Activated CD8-positive, alpha-beta memory T cell treated with anti-CD3 and anti-CD28 coated beads for 36 hours (primary cell): Measurements from ENCODE around the gene SNAI1. TPM values are rescaled to one million over a fixed set of nuclear protein-coding genes. Genes with fewer than 3 reads are reported as not detected.

Experiments
- CTCF ChIA-PET: fragments of 350-600 bp; sonication (Branson Sonifier 250); formaldehyde crosslinking; loops from one replicate; lab custom pipeline; 2021; ENCODE audit warnings: antibody characterized with exemption; lab: Charles Lee
- POLR2A ChIA-PET: fragments of 350-600 bp; sonication (Branson Sonifier 250); formaldehyde crosslinking; loops from one replicate; lab custom pipeline; 2021; ENCODE audit warnings: antibody characterized with exemption; lab: Charles Lee
- total RNA-seq, 2 experiments: library from RNA; stranded (reverse); gene quantifications; one replicate each; pipeline ENCODE4 v1.2.3, GENCODE V29; 2021

SNAI1 gene
- total RNA-seq, result under 1 TPM; 0.40 to 0.52 TPM

DNA sequence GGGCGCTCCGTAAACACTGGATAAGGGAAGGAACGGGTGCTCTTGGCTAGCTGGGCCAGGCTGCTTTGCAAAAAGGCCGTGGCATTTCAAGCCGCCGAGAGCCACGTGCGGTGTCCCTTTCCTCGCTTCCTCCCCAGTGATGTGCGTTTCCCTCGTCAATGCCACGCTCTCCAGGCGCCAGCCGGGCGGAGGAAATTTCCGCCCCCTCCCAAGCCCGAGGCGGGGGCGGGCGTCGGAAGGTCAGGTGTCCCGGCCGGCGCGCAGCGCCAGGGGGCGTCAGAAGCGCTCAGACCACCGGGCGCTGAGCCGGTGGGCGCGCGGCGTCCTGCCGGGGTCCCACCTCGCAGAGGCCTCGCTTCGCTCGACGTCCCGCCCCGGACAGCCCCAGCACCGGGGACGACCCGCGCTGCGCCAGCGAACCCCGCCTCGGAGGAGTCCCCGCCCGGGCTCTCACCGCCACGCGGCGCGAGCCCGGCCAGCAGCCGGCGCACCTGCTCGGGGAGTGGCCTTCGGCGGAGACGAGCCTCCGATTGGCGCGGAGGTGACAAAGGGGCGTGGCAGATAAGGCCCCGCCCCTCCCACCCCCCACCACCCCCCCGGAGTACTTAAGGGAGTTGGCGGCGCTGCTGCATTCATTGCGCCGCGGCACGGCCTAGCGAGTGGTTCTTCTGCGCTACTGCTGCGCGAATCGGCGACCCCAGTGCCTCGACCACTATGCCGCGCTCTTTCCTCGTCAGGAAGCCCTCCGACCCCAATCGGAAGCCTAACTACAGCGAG is at the start of gene SNAI1:
Gene SNAI1 (plus strand): TSS at position 635 of the 777 bp plus-strand sequence. CDS start 80 bp downstream, at position 715.
- ChIA-PET CTCF (interaction anchor here (0.7 to 12.2 kb wide), 5 partner anchors 12 to 187 kb away, joined by 3 to 246 read pairs (median 4); no protein-coding TSS in a partner anchor), POLR2A (no interaction called here)

DNA sequence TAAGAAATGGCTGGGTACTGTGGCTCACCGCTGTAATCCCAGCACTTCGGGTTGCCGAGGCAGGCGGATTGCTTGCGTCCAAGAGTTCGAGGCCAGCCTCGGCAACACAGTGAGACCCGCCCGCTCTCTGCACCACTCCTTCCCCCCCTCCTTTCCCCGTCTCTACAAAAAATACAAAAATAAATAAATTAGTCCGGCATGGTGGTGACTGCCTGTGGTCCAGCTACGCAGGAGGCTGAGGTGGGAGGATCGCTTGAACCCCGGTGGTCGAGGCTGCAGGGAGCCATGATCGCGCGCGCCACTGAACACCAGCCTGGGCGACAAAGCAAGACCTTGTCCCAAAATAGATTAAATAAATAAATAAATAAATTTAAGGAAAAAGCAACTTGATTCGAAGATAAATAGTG is 47.0 kb upstream of the SNAI1 start:
- POLR2A ChIA-PET, result interaction anchor here (0.6 to 2.4 kb wide), 4 partner anchors 12 to 359 kb away, joined by 9 to 28 read pairs (median 11); no protein-coding TSS in a partner anchor

GRCh38 chr20:49936153-49937026 is 46.4 kb upstream of the SNAI1 start, which contains the start of gene RNF114:
Gene RNF114 (plus strand): TSS chr20:49936397. CDS start chr20:49936413, 16 bp downstream.
- POLR2A ChIA-PET, result interaction anchor here (0.6 to 2.4 kb wide), 2 partner anchors 11 to 20 kb away, joined by 10 to 28 read pairs; no protein-coding TSS in a partner anchor

More for the DNA sequence above, 47.0 kb upstream of the SNAI1 start:
- CTCF ChIA-PET, result interaction anchor here (0.6 to 2.0 kb wide), 6 partner anchors 15 to 653 kb away, joined by 3 to 5 read pairs (median 4); no protein-coding TSS in a partner anchor

GRCh38 chr20:49937027-49937929 is 45.5 kb upstream of the SNAI1 start:
- ChIA-PET POLR2A (interaction anchor here (0.5 kb wide), 1 partner anchor 21 kb away, joined by 3 read pairs; no protein-coding TSS in a partner anchor), CTCF (interaction anchor here (1.3 to 1.6 kb wide), 4 partner anchors 9 to 200 kb away, joined by 3 to 5 read pairs (median 4); no protein-coding TSS in a partner anchor)

More at GRCh38 chr20:49936153-49937026, 46.4 kb upstream of the SNAI1 start, which contains the start of gene RNF114:
- CTCF ChIA-PET, result interaction anchor here (0.8 to 2.0 kb wide), 7 partner anchors 9 to 201 kb away, joined by 3 to 5 read pairs (median 4); no protein-coding TSS in a partner anchor

GRCh38 chr20:49938173-49939163 is 44.3 kb upstream of the SNAI1 start:
- POLR2A ChIA-PET, result interaction anchor here (0.5 to 0.8 kb wide), 2 partner anchors 13 to 22 kb away, joined by 3 read pairs; no protein-coding TSS in a partner anchor
- CTCF ChIA-PET, result interaction anchor here (1.3 to 1.6 kb wide), 3 partner anchors 14 to 327 kb away, joined by 3 to 4 read pairs (median 3); no protein-coding TSS in a partner anchor

GRCh38 chr20:49941456-49941855 is 41.3 kb upstream of the SNAI1 start:
- CTCF ChIA-PET, result interaction anchor here (1.4 kb wide), 1 partner anchor 38 kb away, joined by 4 read pairs; no protein-coding TSS in a partner anchor
- POLR2A ChIA-PET, result no interaction called here

DNA sequence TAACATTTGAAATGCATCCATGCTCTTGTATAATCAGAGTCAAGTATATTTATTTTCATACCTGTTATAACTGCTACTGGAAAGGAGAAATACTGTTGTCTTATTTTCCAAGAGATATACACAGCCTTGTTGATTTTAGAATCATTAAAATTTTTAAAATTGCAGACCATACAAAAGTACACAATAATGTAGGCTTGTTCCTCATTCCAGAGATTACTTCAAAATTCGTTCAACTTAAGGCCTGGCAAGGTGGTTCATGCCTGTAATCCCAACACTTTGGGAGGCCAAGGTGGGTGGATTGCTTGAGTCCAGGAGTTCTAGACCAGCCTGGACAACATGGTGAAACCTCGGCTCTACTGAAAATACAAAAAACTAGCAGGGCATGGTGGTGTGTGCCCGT is 40.5 kb upstream of the SNAI1 start:
- ChIA-PET CTCF (interaction anchor here (1.3 kb wide), 1 partner anchor 37 kb away, joined by 5 read pairs; no protein-coding TSS in a partner anchor), POLR2A (no interaction called here)

DNA sequence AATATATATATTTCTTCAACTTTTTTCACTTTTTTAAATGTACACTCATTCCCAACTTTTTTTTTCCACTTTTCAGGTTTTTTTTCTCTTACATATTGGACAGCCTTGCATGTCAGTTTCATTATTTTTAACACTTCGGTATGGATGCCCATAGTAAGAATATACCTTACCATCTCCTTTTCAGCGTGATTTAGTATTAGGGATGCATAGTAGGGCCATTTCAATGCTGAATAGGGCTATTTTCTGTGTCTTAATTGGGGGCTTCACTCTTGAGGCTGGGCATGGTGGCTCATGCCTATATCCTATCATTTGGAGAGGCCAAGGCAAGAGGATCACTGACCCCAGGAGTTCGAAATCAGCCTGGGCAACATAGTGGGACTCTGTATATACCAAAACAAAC is 39.8 kb upstream of the SNAI1 start:
- ChIA-PET POLR2A (interaction anchor here (0.6 kb wide), 1 partner anchor 168 kb away, joined by 10 read pairs; no protein-coding TSS in a partner anchor), CTCF (interaction anchor here (0.6 to 1.8 kb wide), 4 partner anchors 36 to 731 kb away, joined by 3 to 5 read pairs (median 4); no protein-coding TSS in a partner anchor)

- POLR2A ChIA-PET, result no interaction called here
- CTCF ChIA-PET, result no interaction called here
Observed at GRCh38 chr20:49945306-49945700, 37.5 kb upstream of the SNAI1 start.

- ChIA-PET POLR2A (no interaction called here), CTCF (interaction anchor here (1.0 kb wide), 1 partner anchor 33 kb away, joined by 3 read pairs; no protein-coding TSS in a partner anchor)
Observed at GRCh38 chr20:49945701-49946477, 36.9 kb upstream of the SNAI1 start.

GRCh38 chr20:49948178-49948577 is 34.6 kb upstream of the SNAI1 start:
- POLR2A ChIA-PET, result interaction anchor here (1.0 kb wide), 1 partner anchor 12 kb away, joined by 10 read pairs; the partner anchor contains the start of gene RNF114

GRCh38 chr20:49948809-49949507 is 33.8 kb upstream of the SNAI1 start:
- ChIA-PET CTCF (interaction anchor here (1.0 kb wide), 1 partner anchor 30 kb away, joined by 3 read pairs; no protein-coding TSS in a partner anchor), POLR2A (no interaction called here)

More at GRCh38 chr20:49948178-49948577, 34.6 kb upstream of the SNAI1 start:
- CTCF ChIA-PET, result interaction anchor here (0.6 kb wide), 2 partner anchors 594 to 727 kb away, joined by 3 to 4 read pairs; no protein-coding TSS in a partner anchor

- CTCF ChIA-PET, result interaction anchor here (1.1 to 1.3 kb wide), 4 partner anchors 15 to 121 kb away, joined by 3 to 6 read pairs (median 4); partner anchors contain the start of gene RNF114
- POLR2A ChIA-PET, result interaction anchor here (0.5 to 1.3 kb wide), 2 partner anchors 13 to 35 kb away, joined by 3 read pairs; no protein-coding TSS in a partner anchor
Observed at GRCh38 chr20:49951151-49951550, 31.6 kb upstream of the SNAI1 start.

- CTCF ChIA-PET, result interaction anchor here (1.3 kb wide), 1 partner anchor 117 kb away, joined by 3 read pairs; no protein-coding TSS in a partner anchor
- POLR2A ChIA-PET, result no interaction called here
Observed at GRCh38 chr20:49955167-49955566, 27.6 kb upstream of the SNAI1 start.
